Lower leg skin (tissue), 4 donors: ENCODE measurements around the gene CSNK2A2. TPM values are rescaled to one million over a fixed set of nuclear protein-coding genes. Genes with fewer than 3 reads are reported as not detected.

ENCODE experiments used
- DNase-seq, 2 donors: peaks; one replicate each; pipeline ENCODE4 v3.0.0-alpha.2; 2019; ENCODE audit warnings: low spot score in 2 of 2
- H3K4me3 ChIP-seq: fragments of 200-600 bp; sonication (generic); 2 replicates; pipeline ENCODE4 v1.5.1; 2017; ENCODE audit warnings: mild to moderate bottlenecking, low read depth; ENCODE audit not compliant: poor library complexity, severe bottlenecking
- POLR2A ChIP-seq, 2 donors: fragments of 450-650 bp; IDR thresholded peaks; one replicate each; pipeline ENCODE4 v1.6.1; 2016 to 2017; ENCODE audit warnings: antibody characterized with exemption in 2 of 2, mild to moderate bottlenecking in 1 of 2, moderate library complexity in 1 of 2
- WGBS, 2 donors: methylation state at CpG; one replicate each; pipeline ENCODE4 v1.1.5; 2018; 5-methylcytosine and 5-hydroxymethylcytosine counted together
- intact Hi-C: fragments of 100-400 bp; cut with DNase I; formaldehyde crosslinking; loops from one replicate; pipeline ENCODE4 v1.15.0; 2023; ENCODE audit warnings: low total_unique reads
- total RNA-seq, 4 donors: library from RNA; depleted of rRNA; stranded (reverse); fragments of >200 nt; gene quantifications; one replicate each; pipeline ENCODE4 v1.1.0, GENCODE V29; 2016
- TF ChIP-seq, protein P1 (sequence below), 3 donors: fragments of 450-650 bp; IDR thresholded peaks; one replicate each; pipeline ENCODE4 v1.5.1; 2016; ENCODE audit warnings: antibody characterized with exemption in 3 of 3, mild to moderate bottlenecking in 3 of 3, moderate library complexity in 2 of 3

Gene CSNK2A2
- total RNA-seq, 4 donors from 2014 or later, result 112 to 159 (median 141) TPM

DNA sequence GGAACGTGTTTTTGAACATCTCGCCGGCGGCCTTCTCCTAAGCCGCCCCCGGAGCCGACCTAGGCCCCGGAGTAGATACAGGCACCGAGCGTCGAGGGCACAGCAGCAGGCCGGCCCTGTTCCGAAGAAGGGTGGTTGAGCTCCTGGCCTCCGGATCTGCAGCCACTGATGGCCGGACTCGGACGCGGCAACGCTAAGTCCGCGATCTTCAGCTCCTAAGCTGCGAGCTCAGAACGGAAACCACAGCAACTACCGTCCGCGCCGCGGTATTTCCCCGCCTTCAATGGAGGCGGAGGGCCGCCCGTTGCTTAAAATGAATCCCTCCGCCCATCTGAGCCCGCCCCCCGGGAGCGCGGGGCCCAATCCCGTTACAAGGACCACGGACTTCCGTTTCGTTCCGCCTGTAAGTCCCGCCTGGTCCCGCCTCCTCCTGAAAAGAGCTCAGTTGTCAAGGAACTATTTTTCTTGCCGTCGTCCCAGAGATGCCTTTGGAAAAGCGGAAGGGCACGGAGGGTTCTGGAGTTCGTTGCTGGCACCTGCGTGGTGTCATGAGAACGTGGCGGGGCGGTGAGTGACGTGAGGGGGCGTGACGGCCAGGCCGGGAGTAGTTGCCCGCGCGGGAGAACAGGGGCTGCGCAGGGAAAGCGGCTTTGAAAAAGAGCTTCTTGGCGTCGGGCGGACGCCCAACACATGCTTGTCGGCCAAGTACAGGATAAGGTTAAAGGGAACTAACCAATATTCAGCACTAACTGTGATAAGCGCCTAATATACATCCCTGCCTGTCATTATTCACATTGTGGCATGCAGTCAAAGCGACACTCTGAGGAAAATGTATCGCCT, 68.6 kb downstream of the CSNK2A2 start, which contains the start of gene CFAP20:
TSS of gene CFAP20 (minus strand) at position 285 of the 840 bp plus-strand sequence. CDS start at position 19, 266 bp downstream.
- intact Hi-C loops, result loop anchor here (10.0 kb wide), 1 partner anchor 105 kb away; the partner anchor contains the start of gene MMP15
- H3K4me3 ChIP-seq, result peak within 1 kb of the TSS; percentile 93
- TF ChIP-seq, protein P1, sequence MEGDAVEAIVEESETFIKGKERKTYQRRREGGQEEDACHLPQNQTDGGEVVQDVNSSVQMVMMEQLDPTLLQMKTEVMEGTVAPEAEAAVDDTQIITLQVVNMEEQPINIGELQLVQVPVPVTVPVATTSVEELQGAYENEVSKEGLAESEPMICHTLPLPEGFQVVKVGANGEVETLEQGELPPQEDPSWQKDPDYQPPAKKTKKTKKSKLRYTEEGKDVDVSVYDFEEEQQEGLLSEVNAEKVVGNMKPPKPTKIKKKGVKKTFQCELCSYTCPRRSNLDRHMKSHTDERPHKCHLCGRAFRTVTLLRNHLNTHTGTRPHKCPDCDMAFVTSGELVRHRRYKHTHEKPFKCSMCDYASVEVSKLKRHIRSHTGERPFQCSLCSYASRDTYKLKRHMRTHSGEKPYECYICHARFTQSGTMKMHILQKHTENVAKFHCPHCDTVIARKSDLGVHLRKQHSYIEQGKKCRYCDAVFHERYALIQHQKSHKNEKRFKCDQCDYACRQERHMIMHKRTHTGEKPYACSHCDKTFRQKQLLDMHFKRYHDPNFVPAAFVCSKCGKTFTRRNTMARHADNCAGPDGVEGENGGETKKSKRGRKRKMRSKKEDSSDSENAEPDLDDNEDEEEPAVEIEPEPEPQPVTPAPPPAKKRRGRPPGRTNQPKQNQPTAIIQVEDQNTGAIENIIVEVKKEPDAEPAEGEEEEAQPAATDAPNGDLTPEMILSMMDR (IDR thresholded peaks at IDR 0.05), result no peak
- peak in 1 of 2 donors; percentile 60 for TF ChIP-seq POLR2A (IDR thresholded peaks at IDR 0.05)
- DNase-seq, result peak; percentile 99 to 100
- 3% methylated on average over 41 to 42 of the region's 70 CpGs for WGBS, 2 donors

DNA sequence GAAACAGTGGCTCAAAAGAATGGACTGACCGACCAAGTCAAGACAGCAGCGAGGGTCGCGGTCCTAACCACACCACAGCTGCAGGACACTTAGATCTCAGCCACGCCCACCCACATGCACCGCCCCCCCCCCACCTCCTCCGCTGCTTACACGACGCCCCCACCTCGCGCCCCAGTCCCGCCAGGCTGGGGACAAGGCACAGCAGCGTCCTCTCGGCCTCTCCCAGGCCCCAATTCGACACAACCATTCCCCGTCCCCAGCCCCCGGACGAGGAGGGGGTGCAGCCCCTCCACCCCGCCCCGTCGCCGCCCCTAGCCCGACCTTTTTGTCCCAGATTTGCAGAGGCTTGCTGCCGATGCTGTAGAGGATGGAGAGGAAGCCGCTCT, 69.2 kb downstream of the CSNK2A2 start:
- H3K4me3 ChIP-seq, result peak overlapping the region; percentile 93
- intact Hi-C loops, result loop anchor here (10.0 kb wide), 1 partner anchor 104 kb away; the partner anchor contains the start of gene MMP15
- no peak for TF ChIP-seq POLR2A (IDR thresholded peaks at IDR 0.05)
- TF ChIP-seq, protein P1 (IDR thresholded peaks at IDR 0.05), result no peak
- 0 to 2% methylated on average over 18 to 24 of the region's 25 CpGs for WGBS, 2 donors
- peak in 1 of 2 donors; percentile 87 for DNase-seq

DNA sequence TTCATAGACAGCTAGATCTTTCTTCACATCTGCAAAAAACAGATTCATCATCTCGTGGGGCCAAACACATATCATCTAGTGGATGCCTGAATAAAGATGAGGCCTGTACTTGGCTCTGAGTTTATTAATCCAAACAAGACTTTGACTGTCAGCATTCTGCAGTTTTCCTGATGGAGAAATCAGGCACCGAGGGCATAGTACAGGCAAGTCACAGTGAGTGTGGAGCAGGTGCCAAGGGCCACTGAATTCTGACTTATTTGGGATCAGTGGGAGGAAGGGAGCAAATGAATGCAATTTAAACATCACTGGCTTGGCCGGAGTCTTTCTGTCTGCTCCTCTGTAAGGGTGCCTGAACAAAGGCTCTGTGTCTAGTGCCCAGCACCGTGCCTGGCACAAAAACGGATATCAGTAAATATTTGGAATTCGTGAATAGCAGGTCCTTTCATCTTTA, 69.7 kb downstream of the CSNK2A2 start:
- WGBS, 2 donors, result 1 to 3% methylated on average over 6 of the region's 6 CpGs
- no peak for DNase-seq
- TF ChIP-seq POLR2A (IDR thresholded peaks at IDR 0.05), result no peak
- TF ChIP-seq, protein P1 (IDR thresholded peaks at IDR 0.05), result no peak
- peak overlapping the region; percentile 93 for H3K4me3 ChIP-seq
- intact Hi-C loops, result loop anchor here (10.0 kb wide), 1 partner anchor 103 kb away; the partner anchor contains the start of gene MMP15

DNA sequence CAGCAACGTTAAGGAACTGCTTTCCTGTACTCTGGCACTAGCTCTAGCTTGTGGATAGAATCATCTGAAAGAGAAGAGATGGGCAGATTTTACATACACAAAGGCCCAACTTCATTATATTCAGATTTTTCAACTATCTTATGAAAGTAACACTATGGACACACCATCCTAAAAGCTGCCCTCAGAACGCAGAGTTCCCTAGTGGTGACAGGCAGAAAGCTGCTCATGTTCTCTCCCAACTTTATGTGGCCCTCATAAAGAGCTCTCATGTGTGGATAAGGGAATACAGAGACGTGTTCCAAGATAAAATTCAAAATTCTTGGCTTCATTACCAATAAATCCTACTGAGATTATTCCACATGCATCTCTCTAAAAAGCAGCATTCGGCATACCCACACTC, 70.3 kb downstream of the CSNK2A2 start:
- no peak overlapping the region for H3K4me3 ChIP-seq
- no peak for TF ChIP-seq POLR2A (IDR thresholded peaks at IDR 0.05)
- TF ChIP-seq, protein P1 (IDR thresholded peaks at IDR 0.05), result no peak
- WGBS, 2 donors, result 13 to 14% methylated on average over 4 of the region's 4 CpGs
- intact Hi-C loops, result loop anchor here (10.0 kb wide), 1 partner anchor 103 kb away; the partner anchor contains the start of gene MMP15
- DNase-seq, result no peak

DNA sequence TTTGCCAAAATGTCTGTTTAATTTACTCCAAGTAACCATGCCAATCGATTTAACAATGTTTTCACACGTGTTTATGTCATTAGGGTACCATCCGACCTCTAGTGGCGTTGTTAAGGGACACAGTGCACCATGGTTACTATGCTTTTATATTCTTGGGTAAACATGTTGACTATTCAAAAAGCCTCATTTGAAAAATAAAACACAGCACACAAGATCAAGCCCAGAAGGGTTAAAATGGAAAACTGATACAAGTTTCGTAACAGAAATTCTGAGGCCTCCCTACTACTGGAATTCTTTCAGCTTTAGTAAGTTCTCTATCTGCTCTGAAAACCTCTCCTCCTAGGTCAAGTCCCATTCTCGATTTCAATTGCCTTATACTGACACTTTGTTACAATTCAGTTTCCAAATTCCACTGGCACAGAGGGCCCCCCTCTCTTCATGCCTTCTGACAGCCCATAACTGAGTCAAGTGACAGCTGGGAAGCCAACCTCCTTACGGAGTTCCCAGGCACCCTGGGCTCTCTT, 70.8 kb downstream of the CSNK2A2 start:
- 5 to 10% methylated on average over 7 of the region's 7 CpGs for WGBS, 2 donors
- no peak overlapping the region for H3K4me3 ChIP-seq
- no peak for DNase-seq
- TF ChIP-seq, protein P1 (IDR thresholded peaks at IDR 0.05), result no peak
- no peak for TF ChIP-seq POLR2A (IDR thresholded peaks at IDR 0.05)
- intact Hi-C loops, result loop anchor here (10.0 kb wide), 1 partner anchor 102 kb away; the partner anchor contains the start of gene MMP15
